Cortex of kidney (tissue), 1 donor: ENCODE measurements around the gene EOLA2.
"Not testable (repeated sequence)": the region's sequence is repeated elsewhere in the genome, so short reads cannot be mapped to it uniquely, and the experiment has no call there.

Experiments
- DNase-seq: peaks from one replicate; lab custom pipeline; 2025; lab: John Stamatoyannopoulos, UW

EOLA2 gene

GRCh38 chrX:149932970-149933369 is 5.3 kb downstream of the EOLA2 start:
- DNase-seq: not testable (repeated sequence)

- not testable (repeated sequence) for DNase-seq
Measured at GRCh38 chrX:149932150-149932549, 6.1 kb downstream of the EOLA2 start.

GRCh38 chrX:149931355-149931754 is 6.9 kb downstream of the EOLA2 start:
- DNase-seq: not testable (repeated sequence)

GRCh38 chrX:149929400-149929799 is 8.9 kb downstream of the EOLA2 start, which contains the start of gene HSFX4:
TSS of gene HSFX4 (plus strand) at chrX:149929573. CDS start at chrX:149929645, 72 bp downstream.
- not testable (repeated sequence) for DNase-seq

GRCh38 chrX:149928635-149929034 is 9.7 kb downstream of the EOLA2 start:
- not testable (repeated sequence) for DNase-seq

- not testable (repeated sequence) for DNase-seq
Measured at GRCh38 chrX:149927964-149928258, 10.4 kb downstream of the EOLA2 start.

- DNase-seq: not testable (repeated sequence)
Measured at GRCh38 chrX:149927245-149927963, 10.9 kb downstream of the EOLA2 start.

GRCh38 chrX:149924434-149924833 is 13.9 kb downstream of the EOLA2 start:
- not testable (repeated sequence) for DNase-seq

- DNase-seq: not testable (repeated sequence)
Measured at GRCh38 chrX:149923836-149924235, 14.5 kb downstream of the EOLA2 start.

- DNase-seq: no peak
Measured at GRCh38 chrX:149916745-149917392, 21.4 kb downstream of the EOLA2 start.

GRCh38 chrX:149910178-149910695 is 28.1 kb downstream of the EOLA2 start:
- no peak for DNase-seq

- no peak for DNase-seq
Measured at GRCh38 chrX:149909324-149910177, 28.7 kb downstream of the EOLA2 start.

GRCh38 chrX:149908727-149909126 is 29.6 kb downstream of the EOLA2 start:
- DNase-seq: no peak

GRCh38 chrX:149908308-149908707 is 30.0 kb downstream of the EOLA2 start:
- DNase-seq: no peak

GRCh38 chrX:149903889-149904748 is 34.2 kb downstream of the EOLA2 start:
- DNase-seq: no peak

- no peak for DNase-seq
Measured at GRCh38 chrX:149898554-149898953, 39.7 kb downstream of the EOLA2 start.

GRCh38 chrX:149890828-149891227 is 47.5 kb downstream of the EOLA2 start:
- not testable (repeated sequence) for DNase-seq
